Measurements from ENCODE around the gene PSMD3. TPM values are rescaled to one million over a fixed set of nuclear protein-coding genes. Genes with fewer than 3 reads are reported as not detected.

Gene PSMD3
- total and polyA plus RNA-seq, 9 of the 15 experiments (the other 6 are each of a cell fraction or from before 2014, with no cell fraction given) = 2.0 to 251 (median 135) TPM

- TF ChIP-seq PATZ1 (CRISPR knock-in tag; IDR thresholded peaks at IDR 0.05; ENCODE audit: borderline replicate concordance) (no peak), KLF16 (IDR thresholded peaks at IDR 0.05) (0 out of 2 replicates have a peak, but pooled peaks have one; percentile 51), FOXJ2 (tag; IDR thresholded peaks at IDR 0.05) (no peak), SPI1 (IDR thresholded peaks at IDR 0.05; ENCODE audit: borderline replicate concordance, low read depth, low read length) (no peak), GABPB1 (CRISPR knock-in tag; IDR thresholded peaks at IDR 0.05) (0 out of 2 replicates have a peak, but pooled peaks have one; percentile 33), CTCFL (IDR thresholded peaks at IDR 0.05; ENCODE audit: borderline replicate concordance, insufficient read depth, low read depth, low read length, poor library complexity, severe bottlenecking) (peak; percentile 83), SMC3 (conservative IDR thresholded peaks at IDR 0.05; ENCODE audit: insufficient read depth, low read depth, low read length) (peak; percentile 67), GTF2A2 (tag; IDR thresholded peaks at IDR 0.05) (no peak), RFX5 (IDR thresholded peaks at IDR 0.05; ENCODE audit: low read depth, low read length) (no peak), MAX (CRISPR knock-in tag; IDR thresholded peaks at IDR 0.05) (no peak), XRCC5 (IDR thresholded peaks at IDR 0.05; ENCODE audit: low read depth, low read length) (peak; percentile 65)
Observed at GRCh38 chr17:40026816-40027613, 46.4 kb downstream of the PSMD3 start (continued).

All from K562 (cell line).